HUES6 (cell line): Measurements from ENCODE around the gene DIPK1B.
A peak's percentile ranks its signal among the peaks of the same experiment; 100 is the strongest.

ENCODE experiments used
- H3K27ac ChIP-seq: 2 replicates; pipeline ENCODE4 v1.7.0; 2013; ENCODE audit warnings: low read depth, mild to moderate bottlenecking, low read length, inconsistent platforms
- H3K27me3 ChIP-seq: 2 replicates; pipeline ENCODE4 v1.6.1; 2013; ENCODE audit warnings: low read length; ENCODE audit not compliant: control insufficient read depth, insufficient read depth
- H3K36me3 ChIP-seq: 2 replicates; pipeline ENCODE4 v1.6.1; 2013; ENCODE audit warnings: low read length; ENCODE audit not compliant: control insufficient read depth, insufficient read depth
- H3K4me1 ChIP-seq: 2 replicates; pipeline ENCODE4 v1.6.1; 2013; ENCODE audit warnings: low read length; ENCODE audit not compliant: control insufficient read depth, insufficient read depth
- H3K4me3 ChIP-seq: 2 replicates; pipeline ENCODE4 v1.5.1; 2013; ENCODE audit warnings: low read depth, low read length
- H3K9ac ChIP-seq: one replicate; pipeline ENCODE4 v1.6.1; 2013; ENCODE audit warnings: mild to moderate bottlenecking, low read length
- H3K9me3 ChIP-seq: 2 replicates; pipeline ENCODE4 v1.6.1; 2013; ENCODE audit warnings: low read depth, low read length; ENCODE audit not compliant: control insufficient read depth, insufficient read depth

Gene DIPK1B

GRCh38 chr9:136683173-136683745 is 29.1 kb upstream of the DIPK1B start:
- Histone ChIP-seq H3K9ac (no peak overlapping the region), H3K4me3 (no peak overlapping the region), H3K27me3 (peaks cover 14% of the 10 kb centered on the region; the same call in 1 of the 2 replicates), H3K4me1 (peaks cover 52% of the 10 kb centered on the region), H3K9me3 (no peaks in the 10 kb centered on the region), H3K27ac (no peak overlapping the region), H3K36me3 (no peaks in the 10 kb centered on the region)

- Histone ChIP-seq H3K9ac (no peak overlapping the region), H3K27me3 (peaks cover 19% of the 10 kb centered on the region; the same call in 1 of the 2 replicates), H3K27ac (no peak overlapping the region), H3K4me1 (peaks cover 56% of the 10 kb centered on the region), H3K4me3 (no peak overlapping the region), H3K36me3 (no peaks in the 10 kb centered on the region), H3K9me3 (no peaks in the 10 kb centered on the region)
Observed at GRCh38 chr9:136683755-136684154, 28.6 kb upstream of the DIPK1B start.

- Histone ChIP-seq H3K4me1 (peaks cover 56% of the 10 kb centered on the region), H3K4me3 (no peak overlapping the region), H3K27me3 (peaks cover 24% of the 10 kb centered on the region; the same call in 1 of the 2 replicates), H3K9ac (no peak overlapping the region), H3K27ac (no peak overlapping the region), H3K36me3 (no peaks in the 10 kb centered on the region), H3K9me3 (no peaks in the 10 kb centered on the region)
Observed at GRCh38 chr9:136684339-136684738, 28.0 kb upstream of the DIPK1B start.

GRCh38 chr9:136684799-136685198 is 27.6 kb upstream of the DIPK1B start:
- Histone ChIP-seq H3K27ac (no peak overlapping the region), H3K27me3 (peaks cover 25% of the 10 kb centered on the region; the same call in 1 of the 2 replicates), H3K36me3 (no peaks in the 10 kb centered on the region), H3K9me3 (no peaks in the 10 kb centered on the region), H3K4me1 (peaks cover 52% of the 10 kb centered on the region), H3K4me3 (no peak overlapping the region), H3K9ac (no peak overlapping the region)

GRCh38 chr9:136685216-136685615 is 27.2 kb upstream of the DIPK1B start:
- no peak overlapping the region for H3K9ac ChIP-seq
- no peak overlapping the region for H3K4me3 ChIP-seq
- H3K27ac ChIP-seq, result no peak overlapping the region

GRCh38 chr9:136685790-136686533 is 26.4 kb upstream of the DIPK1B start:
- no peaks in the 10 kb centered on the region for H3K36me3 ChIP-seq
- H3K4me3 ChIP-seq, result peak overlapping the region; percentile 80
- peaks cover 52% of the 10 kb centered on the region for H3K4me1 ChIP-seq
- no peak overlapping the region for H3K27ac ChIP-seq
- no peaks in the 10 kb centered on the region for H3K9me3 ChIP-seq
- H3K9ac ChIP-seq, result peak overlapping the region; percentile 45
- H3K27me3 ChIP-seq, result peaks cover 25% of the 10 kb centered on the region; the same call in 1 of the 2 replicates

More at GRCh38 chr9:136685216-136685615, 27.2 kb upstream of the DIPK1B start:
- Histone ChIP-seq H3K9me3 (no peaks in the 10 kb centered on the region), H3K27me3 (peaks cover 25% of the 10 kb centered on the region; the same call in 1 of the 2 replicates), H3K4me1 (peaks cover 52% of the 10 kb centered on the region), H3K36me3 (no peaks in the 10 kb centered on the region)

- Histone ChIP-seq H3K36me3 (no peaks in the 10 kb centered on the region), H3K27ac (no peak overlapping the region), H3K4me3 (peak overlapping the region; percentile 80), H3K9ac (peak overlapping the region; percentile 45), H3K27me3 (peaks cover 25% of the 10 kb centered on the region; the same call in 1 of the 2 replicates), H3K9me3 (no peaks in the 10 kb centered on the region), H3K4me1 (peaks cover 51% of the 10 kb centered on the region)
Observed at GRCh38 chr9:136686534-136686793, 25.9 kb upstream of the DIPK1B start.

GRCh38 chr9:136686794-136687711 is 25.3 kb upstream of the DIPK1B start, which contains the start of gene AGPAT2:
TSS of gene AGPAT2 (minus strand) at chr9:136687457. CDS start at chr9:136687357, 100 bp downstream.
- Histone ChIP-seq H3K9me3 (no peaks in the 10 kb centered on the region), H3K4me3 (peak within 1 kb of the TSS; percentile 80), H3K27ac (peak within 1 kb of the TSS; percentile 69; the same call in 1 of the 2 replicates)

GRCh38 chr9:136687721-136688223 is 24.6 kb upstream of the DIPK1B start:
- Histone ChIP-seq H3K27me3 (peaks cover 25% of the 10 kb centered on the region; the same call in 1 of the 2 replicates), H3K36me3 (no peaks in the 10 kb centered on the region), H3K4me3 (peak overlapping the region; percentile 53), H3K9ac (no peak overlapping the region), H3K9me3 (no peaks in the 10 kb centered on the region), H3K27ac (no peak overlapping the region), H3K4me1 (peaks cover 46% of the 10 kb centered on the region)

More at GRCh38 chr9:136686794-136687711, 25.3 kb upstream of the DIPK1B start, which contains the start of gene AGPAT2:
- no peaks in the 10 kb centered on the region for H3K36me3 ChIP-seq
- H3K9ac ChIP-seq, result peak within 1 kb of the TSS; percentile 78
- peaks cover 51% of the 10 kb centered on the region for H3K4me1 ChIP-seq
- H3K27me3 ChIP-seq, result peaks cover 25% of the 10 kb centered on the region; the same call in 1 of the 2 replicates

- no peak overlapping the region for H3K27ac ChIP-seq
- H3K9me3 ChIP-seq, result no peaks in the 10 kb centered on the region
- H3K4me3 ChIP-seq, result peak overlapping the region; percentile 53
- H3K4me1 ChIP-seq, result peaks cover 41% of the 10 kb centered on the region
- H3K9ac ChIP-seq, result no peak overlapping the region
- peaks cover 25% of the 10 kb centered on the region; the same call in 1 of the 2 replicates for H3K27me3 ChIP-seq
- no peaks in the 10 kb centered on the region for H3K36me3 ChIP-seq
Observed at GRCh38 chr9:136688274-136689107, 23.9 kb upstream of the DIPK1B start.
